Fibroblast of villous mesenchyme (primary cell): Measurements from ENCODE around the gene LCLAT1. TPM values are rescaled to one million over a fixed set of nuclear protein-coding genes. Genes with fewer than 3 reads are reported as not detected.

ENCODE experiments used
- DNase-seq: peaks from one replicate; pipeline ENCODE4 v3.0.0-alpha.2; 2010; ENCODE audit warnings: low read depth
- H3K4me3 ChIP-seq: 2 replicates; pipeline ENCODE4 v1.5.1; 2011; ENCODE audit warnings: low read depth, mild to moderate bottlenecking, low read length
- total RNA-seq: library from RNA; depleted of rRNA; stranded (reverse); fragments of >200 nt; gene quantifications from 2 replicates; pipeline ENCODE4 v1.2.3, GENCODE V29; 2012
- TF ChIP-seq, protein P1 (sequence below): IDR thresholded peaks from 2 replicates; pipeline ENCODE4 v1.5.1; 2012; ENCODE audit warnings: low read depth, mild to moderate bottlenecking, low read length; ENCODE audit not compliant: insufficient read depth

The LCLAT1 gene
- total RNA-seq, 1 donor: 50.1 TPM

DNA sequence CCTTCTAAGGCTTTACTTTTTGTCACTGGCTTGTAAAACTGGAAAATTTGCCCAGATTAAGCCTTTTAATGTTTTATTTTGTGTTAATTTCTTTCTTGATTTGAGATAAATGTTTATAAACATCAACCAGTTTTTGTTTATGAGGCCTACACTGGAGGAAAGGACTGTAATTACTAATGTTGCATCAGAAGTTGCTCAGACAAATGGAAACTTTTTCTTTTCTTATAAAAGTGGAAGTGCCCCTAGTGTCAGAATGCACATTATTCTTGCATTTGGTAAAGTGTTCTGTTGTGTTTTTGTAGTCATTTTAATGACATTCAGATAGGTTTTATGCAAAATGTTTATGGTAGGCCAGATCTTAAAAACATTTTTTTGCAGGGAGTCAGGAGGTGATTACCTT is 25.3 kb downstream of the LCLAT1 start:
- no peak overlapping the region for H3K4me3 ChIP-seq
- TF ChIP-seq, protein P1, sequence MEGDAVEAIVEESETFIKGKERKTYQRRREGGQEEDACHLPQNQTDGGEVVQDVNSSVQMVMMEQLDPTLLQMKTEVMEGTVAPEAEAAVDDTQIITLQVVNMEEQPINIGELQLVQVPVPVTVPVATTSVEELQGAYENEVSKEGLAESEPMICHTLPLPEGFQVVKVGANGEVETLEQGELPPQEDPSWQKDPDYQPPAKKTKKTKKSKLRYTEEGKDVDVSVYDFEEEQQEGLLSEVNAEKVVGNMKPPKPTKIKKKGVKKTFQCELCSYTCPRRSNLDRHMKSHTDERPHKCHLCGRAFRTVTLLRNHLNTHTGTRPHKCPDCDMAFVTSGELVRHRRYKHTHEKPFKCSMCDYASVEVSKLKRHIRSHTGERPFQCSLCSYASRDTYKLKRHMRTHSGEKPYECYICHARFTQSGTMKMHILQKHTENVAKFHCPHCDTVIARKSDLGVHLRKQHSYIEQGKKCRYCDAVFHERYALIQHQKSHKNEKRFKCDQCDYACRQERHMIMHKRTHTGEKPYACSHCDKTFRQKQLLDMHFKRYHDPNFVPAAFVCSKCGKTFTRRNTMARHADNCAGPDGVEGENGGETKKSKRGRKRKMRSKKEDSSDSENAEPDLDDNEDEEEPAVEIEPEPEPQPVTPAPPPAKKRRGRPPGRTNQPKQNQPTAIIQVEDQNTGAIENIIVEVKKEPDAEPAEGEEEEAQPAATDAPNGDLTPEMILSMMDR: no peak
- peak; percentile 44 for DNase-seq

DNA sequence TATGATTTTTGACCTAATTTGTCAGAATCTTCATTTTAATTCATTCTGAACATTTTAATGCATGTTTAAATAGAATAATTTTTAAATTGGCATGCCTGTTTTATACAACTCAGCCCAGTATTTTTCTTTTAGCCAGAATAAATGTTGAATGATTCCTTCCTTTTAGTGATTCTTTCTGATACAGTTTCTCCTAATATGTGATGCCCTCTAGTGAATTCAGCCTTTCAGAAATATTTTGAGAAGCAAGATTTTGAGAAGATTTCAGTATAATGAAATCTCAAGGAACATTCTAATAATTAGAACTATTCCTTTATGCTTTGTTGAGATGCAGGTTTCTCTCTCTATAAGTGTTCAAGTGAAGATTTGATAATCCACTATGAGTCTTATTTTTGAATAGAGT is 28.5 kb downstream of the LCLAT1 start:
- no peak for DNase-seq
- TF ChIP-seq, protein P1: no peak

DNA sequence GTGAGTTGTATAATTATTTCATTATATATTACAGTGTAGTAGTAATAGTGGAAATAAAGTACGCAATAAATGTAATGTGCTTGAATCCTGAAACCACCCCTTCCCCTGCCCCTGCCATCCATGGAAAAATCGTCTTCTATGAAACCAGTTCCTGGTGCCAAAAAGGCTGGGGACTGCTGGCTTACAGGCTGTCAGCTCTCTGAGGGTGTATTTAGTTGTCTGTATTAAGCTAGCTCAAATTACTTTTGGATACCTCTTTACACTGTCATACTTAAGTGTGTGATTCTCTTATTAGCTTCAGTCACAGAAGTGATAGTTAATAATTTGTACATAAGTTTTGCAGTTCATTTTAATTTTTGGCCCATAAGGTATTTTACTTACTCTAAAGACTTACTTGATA is 29.6 kb downstream of the LCLAT1 start:
- TF ChIP-seq, protein P1: no peak
- no peak overlapping the region for H3K4me3 ChIP-seq
- DNase-seq: no peak

More for the DNA sequence above, 28.5 kb downstream of the LCLAT1 start:
- no peak overlapping the region for H3K4me3 ChIP-seq

DNA sequence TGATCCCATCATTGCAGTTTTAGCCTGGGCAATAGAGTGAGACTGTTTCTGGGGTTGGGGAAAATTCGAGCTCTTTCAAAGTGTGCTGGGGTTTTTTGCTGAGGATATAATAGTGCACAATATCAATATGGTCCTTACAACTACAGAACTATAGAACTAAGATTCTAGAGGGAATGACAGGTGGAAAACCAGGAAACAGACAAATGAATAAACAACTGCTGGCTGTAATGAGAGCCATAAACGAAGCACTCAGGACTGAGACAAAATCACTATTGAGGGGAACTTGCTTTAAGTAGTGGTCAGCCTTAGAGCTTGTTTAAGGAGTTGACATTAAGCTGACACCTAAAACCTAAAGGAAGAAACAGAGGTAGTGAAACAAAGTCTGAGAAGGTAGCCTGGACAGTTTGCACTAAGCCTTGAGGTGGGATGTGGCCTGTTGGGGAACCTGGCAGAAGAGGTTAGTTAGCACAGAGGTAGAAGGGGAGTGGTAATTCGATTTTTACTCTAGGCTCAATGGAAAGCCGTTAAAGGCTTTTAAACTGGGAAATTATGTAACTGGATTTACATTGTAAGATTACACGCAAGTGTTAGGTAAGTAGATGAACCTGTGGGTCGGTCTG is 33.8 kb downstream of the LCLAT1 start:
- TF ChIP-seq, protein P1: no peak
- no peak for DNase-seq
- no peak overlapping the region for H3K4me3 ChIP-seq

DNA sequence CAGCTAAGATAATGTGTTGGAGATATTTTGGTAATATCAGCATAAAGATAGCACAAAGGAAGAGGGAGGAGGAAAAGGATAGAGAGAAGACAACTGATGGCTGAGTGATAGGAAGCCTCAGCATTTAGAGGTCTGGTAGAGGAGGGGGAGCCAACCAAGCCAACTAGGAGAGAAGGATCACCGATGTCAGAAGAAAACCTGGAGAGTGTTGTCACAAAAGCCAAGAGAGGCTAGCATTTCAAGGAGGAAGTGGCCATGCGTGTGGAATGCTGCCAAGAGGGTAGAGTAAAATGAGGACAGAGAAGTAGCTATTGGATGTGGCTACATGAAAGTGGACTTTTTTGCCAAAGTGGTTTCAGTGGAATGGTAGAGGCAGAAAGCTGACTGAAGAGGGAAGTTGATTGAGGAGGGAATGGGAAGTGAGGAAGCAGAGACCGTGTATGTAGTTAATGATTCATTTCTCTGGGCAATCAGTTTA is 34.3 kb downstream of the LCLAT1 start:
- TF ChIP-seq, protein P1: no peak
- DNase-seq: no peak
- no peak overlapping the region for H3K4me3 ChIP-seq

DNA sequence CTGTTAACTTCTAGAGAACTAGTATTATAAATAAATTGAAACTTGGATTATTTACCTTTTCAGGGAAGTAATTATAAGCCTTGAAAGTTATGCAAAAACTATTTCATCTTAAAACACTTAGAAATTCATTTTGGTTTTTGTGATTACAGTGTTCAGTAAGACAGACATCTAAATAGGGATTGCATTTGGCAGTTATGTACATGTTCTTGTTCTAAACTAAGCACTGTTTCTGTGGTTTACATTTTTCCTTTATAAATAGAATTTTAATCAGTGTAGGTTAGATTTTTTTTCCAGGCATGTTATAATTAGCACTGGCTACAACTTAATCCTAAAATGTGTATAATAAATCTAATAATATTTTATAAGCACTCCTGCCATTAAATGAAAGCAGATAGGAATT is 35.0 kb downstream of the LCLAT1 start:
- H3K4me3 ChIP-seq: no peak overlapping the region
- TF ChIP-seq, protein P1: no peak
- DNase-seq: no peak

DNA sequence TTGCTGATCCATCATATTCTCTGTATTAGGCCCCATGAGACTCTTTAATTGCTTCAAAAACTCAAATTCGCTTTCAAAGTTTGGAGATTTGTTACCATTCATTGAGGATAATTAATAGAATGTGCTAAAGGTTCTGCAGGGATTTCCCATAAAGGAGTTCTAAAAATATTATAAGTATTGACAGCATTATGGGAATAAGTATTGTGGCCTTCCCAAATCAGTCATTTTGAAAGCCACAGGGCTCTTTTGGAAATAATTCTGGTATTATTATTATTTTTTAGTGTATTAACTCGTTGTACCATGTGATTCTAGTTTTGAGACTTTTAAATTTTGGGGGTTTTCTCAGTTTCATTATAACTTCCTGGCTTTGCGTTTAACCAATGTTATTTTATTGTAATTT is 37.1 kb downstream of the LCLAT1 start:
- DNase-seq: no peak
- TF ChIP-seq, protein P1: no peak
- no peak overlapping the region for H3K4me3 ChIP-seq
